ENCODE results near the gene MAPK13. TPM values are rescaled to one million over a fixed set of nuclear protein-coding genes. Genes with fewer than 3 reads are reported as not detected.

Gene MAPK13
- 3.4 and 5.5 TPM in 2 replicates for total RNA-seq

DNA sequence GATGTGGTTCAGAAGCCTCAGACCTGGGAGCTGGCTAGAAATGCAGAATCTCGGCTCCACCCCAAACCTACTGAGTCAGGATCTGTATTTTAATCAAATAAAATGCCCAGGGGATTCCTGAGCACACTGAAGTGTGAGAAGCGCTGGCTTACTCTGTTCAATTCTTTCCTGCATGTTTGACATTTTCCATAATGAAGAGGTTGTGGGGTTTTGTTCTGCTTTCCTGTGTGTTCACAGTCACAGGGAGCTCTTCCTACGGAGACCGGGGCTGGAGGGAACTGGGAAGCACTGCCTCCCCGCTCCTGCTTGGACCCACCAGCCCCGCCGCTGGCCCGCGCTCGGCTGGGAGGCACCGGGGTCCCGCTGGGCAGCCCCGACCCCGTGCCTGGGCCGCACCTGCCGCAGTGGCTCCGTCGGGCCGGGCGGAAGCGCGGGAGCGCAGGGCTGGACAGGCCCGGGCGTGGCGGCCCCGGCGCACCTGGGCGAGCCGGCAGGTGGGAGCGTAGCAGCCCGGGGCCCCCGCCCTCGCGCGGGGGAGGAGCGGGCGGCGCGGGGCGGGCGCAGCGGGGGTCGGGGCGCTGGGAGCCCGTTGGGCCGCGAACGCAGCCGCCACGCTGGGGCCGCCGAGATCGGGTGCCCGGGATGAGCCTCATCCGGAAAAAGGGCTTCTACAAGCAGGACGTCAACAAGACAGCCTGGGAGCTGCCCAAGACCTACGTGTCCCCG is at the start of gene MAPK13:
Gene MAPK13 (plus strand): TSS at position 573 of the 726 bp plus-strand sequence. CDS start 70 bp downstream, at position 643.

Other genes with a start within 250 kb of the MAPK13 start
- gene SRPK1, start 209.4 kb upstream of the MAPK13 start, total RNA-seq, result 30.2 and 51.6 TPM in 2 replicates
- not detected in 2 replicates for gene SLC26A8, start 105.9 kb upstream of the MAPK13 start, total RNA-seq
- 38.4 and 40.1 TPM in 2 replicates for gene MAPK14, start 102.7 kb upstream of the MAPK13 start, total RNA-seq
- 6.8 and 7.6 TPM in 2 replicates for gene BRPF3, start 66.2 kb downstream of the MAPK13 start, total RNA-seq
- gene PNPLA1, start 139.5 kb downstream of the MAPK13 start, total RNA-seq, result not detected in 2 replicates
- gene BNIP5, start 206.4 kb downstream of the MAPK13 start, total RNA-seq, result not detected in 2 replicates

Measured in dermis lymphatic vessel endothelial cell (primary cell).